C4-2B (cell line): ENCODE data around the gene RPH3AL.

ENCODE experiments used
- CTCF ChIP-seq: fragments of 450-650 bp; conservative IDR thresholded peaks from 2 replicates; pipeline ENCODE4 v1.5.1; 2017; ENCODE audit warnings: mild to moderate bottlenecking
- ZFX ChIP-seq: fragments of 450-650 bp; IDR thresholded peaks from 2 replicates; pipeline ENCODE4 v1.6.1; 2017

- TF ChIP-seq CTCF = no peak
- no peak for TF ChIP-seq ZFX
Observed at GRCh38 chr17:322006-322780, 30.4 kb downstream of the RPH3AL start.
